Endometrial microvascular endothelial cells (primary cell): Measurements from ENCODE around the gene ACACA. TPM values are rescaled to one million over a fixed set of nuclear protein-coding genes. Genes with fewer than 3 reads are reported as not detected.

Experiments
- in situ Hi-C: cut with HindIII; loops from 2 replicates; pipeline ENCODE4 v1.10.0; 2017; ENCODE audit warnings: low sequenced_read_pairs, low pct_unique_long_range_greater_than_20kb; ENCODE audit errors: inconsistent ontology term
- total RNA-seq: library from RNA; depleted of rRNA; stranded (reverse); fragments of >200 nt; gene quantifications from one replicate; pipeline ENCODE4 v1.2.3, GENCODE V29; 2015; ENCODE audit errors: inconsistent ontology term

ACACA gene
- total RNA-seq, 1 donor from 2014 or later, result 28.0 TPM

- in situ Hi-C loops, result no loop called here
Measured at GRCh38 chr17:37043201-37043600, 363.4 kb downstream of the ACACA start.

- in situ Hi-C loops, result no loop called here
Measured at GRCh38 chr17:37041932-37042331, 364.7 kb downstream of the ACACA start.

GRCh38 chr17:37039269-37039668 lies 367.4 kb downstream of the ACACA start:
- in situ Hi-C loops, result no loop called here

- in situ Hi-C loops, result no loop called here
Measured at GRCh38 chr17:37037590-37038155, 369.0 kb downstream of the ACACA start.

Other genes starting within 250 kb of the ACACA start
- not detected for gene C17orf78, start 30.9 kb downstream of the ACACA start, total RNA-seq
- 12.7 TPM for gene TADA2A, start 50 bp upstream of the ACACA start, total RNA-seq
- 58.9 TPM for gene DUSP14, start 83.1 kb upstream of the ACACA start, total RNA-seq
- gene SYNRG, start 202.6 kb upstream of the ACACA start, total RNA-seq, result 27.9 TPM
- 27.3 TPM for gene DDX52, start 236.6 kb upstream of the ACACA start, total RNA-seq